D341Med (cell line): ENCODE results near the gene CCR3.
"Not testable (repeated sequence)": the region's sequence is repeated elsewhere in the genome, so short reads cannot be mapped to it uniquely, and the experiment has no call there.

ENCODE experiments used
- DNase-seq: peaks from one replicate; pipeline ENCODE4 v3.0.0; 2012; ENCODE audit warnings: low spot score

Gene CCR3

GRCh38 chr3:46242120-46242519 lies at the start of gene CCR3:
Gene CCR3, plus strand, starts transcription at chr3:46242460. Its CDS starts 22,699 bp downstream, at chr3:46265159.
- no peak for DNase-seq

- DNase-seq, result no peak
Measured at GRCh38 chr3:46192939-46193338, 49.3 kb upstream of the CCR3 start.

GRCh38 chr3:46193436-46193835 lies 48.8 kb upstream of the CCR3 start:
- no peak for DNase-seq

- no peak for DNase-seq
Measured at GRCh38 chr3:46194868-46195553, 47.2 kb upstream of the CCR3 start.

- DNase-seq, result no peak
Measured at GRCh38 chr3:46196261-46196957, 45.9 kb upstream of the CCR3 start.

- no peak for DNase-seq
Measured at GRCh38 chr3:46200211-46200610, 42.0 kb upstream of the CCR3 start.

GRCh38 chr3:46200790-46201189 lies 41.5 kb upstream of the CCR3 start:
- DNase-seq, result no peak

GRCh38 chr3:46202535-46202934 lies 39.7 kb upstream of the CCR3 start:
- DNase-seq, result no peak

GRCh38 chr3:46203681-46204080 lies 38.6 kb upstream of the CCR3 start:
- DNase-seq, result no peak

- DNase-seq, result no peak
Measured at GRCh38 chr3:46205286-46205960, 36.8 kb upstream of the CCR3 start.

- no peak for DNase-seq
Measured at GRCh38 chr3:46206282-46207015, 35.8 kb upstream of the CCR3 start.

GRCh38 chr3:46207514-46207913 lies 34.7 kb upstream of the CCR3 start:
- DNase-seq, result not testable (repeated sequence)

- no peak for DNase-seq
Measured at GRCh38 chr3:46208167-46208704, 34.0 kb upstream of the CCR3 start, which contains the start of gene CCR1. Gene CCR1, minus strand, starts transcription at chr3:46208313. Its CDS starts 4,000 bp downstream, at chr3:46204313.

- no peak for DNase-seq
Measured at GRCh38 chr3:46209053-46209452, 33.2 kb upstream of the CCR3 start.

- DNase-seq, result no peak
Measured at GRCh38 chr3:46209746-46210470, 32.4 kb upstream of the CCR3 start.

GRCh38 chr3:46212101-46212500 lies 30.2 kb upstream of the CCR3 start:
- DNase-seq, result no peak

GRCh38 chr3:46213201-46213600 lies 29.1 kb upstream of the CCR3 start:
- no peak for DNase-seq

- DNase-seq, result no peak
Measured at GRCh38 chr3:46214751-46215352, 27.4 kb upstream of the CCR3 start.

- no peak for DNase-seq
Measured at GRCh38 chr3:46215810-46216414, 26.3 kb upstream of the CCR3 start.

- DNase-seq, result no peak
Measured at GRCh38 chr3:46218196-46218709, 24.0 kb upstream of the CCR3 start.
